Ectodermal cell (in vitro differentiated cells): ENCODE data around the gene C11orf87.

Experiments used
- H3K27ac ChIP-seq: 2 replicates; pipeline ENCODE4 v1.7.0; 2013; ENCODE audit warnings: mild to moderate bottlenecking, low read depth, low read length; ENCODE audit not compliant: insufficient read depth, poor library complexity, severe bottlenecking
- H3K27me3 ChIP-seq: 2 replicates; pipeline ENCODE4 v1.7.0; 2013; ENCODE audit warnings: mild to moderate bottlenecking, low read length; ENCODE audit not compliant: insufficient read depth, control insufficient read depth, poor library complexity, severe bottlenecking
- H3K36me3 ChIP-seq: one replicate; pipeline ENCODE4 v1.7.0; 2013; ENCODE audit warnings: low read length; ENCODE audit not compliant: control insufficient read depth, insufficient read depth
- H3K4me1 ChIP-seq: one replicate; pipeline ENCODE4 v1.7.0; 2013; ENCODE audit warnings: low read length; ENCODE audit not compliant: control insufficient read depth, insufficient read depth
- H3K4me3 ChIP-seq: 2 replicates; pipeline ENCODE4 v1.7.0; 2013; ENCODE audit warnings: low read depth, low read length, control low read depth; ENCODE audit not compliant: insufficient read depth
- H3K9me3 ChIP-seq: 2 replicates; pipeline ENCODE4 v1.7.0; 2013; ENCODE audit warnings: mild to moderate bottlenecking, low read length, moderate library complexity; ENCODE audit not compliant: control insufficient read depth
- WGBS, 2 experiments: methylation state at CpG; one replicate each; pipeline ENCODE4 v1.1.7; 2013; ENCODE audit warnings: missing lambda C conversion rate in 2 of 2; 5-methylcytosine and 5-hydroxymethylcytosine counted together

The C11orf87 gene

GRCh38 chr11:109439684-109440083, 17.7 kb downstream of the C11orf87 start:
- Histone ChIP-seq H3K4me3 (no peak overlapping the region), H3K36me3 (no peaks in the 10 kb centered on the region), H3K27me3 (no peaks in the 10 kb centered on the region), H3K9me3 (no peaks in the 10 kb centered on the region), H3K27ac (no peak overlapping the region), H3K4me1 (no peaks in the 10 kb centered on the region)
- 88 to 96% methylated on average over 2 of the region's 2 CpGs for WGBS, 2 experiments

GRCh38 chr11:109443052-109443451, 21.1 kb downstream of the C11orf87 start:
- no peaks in the 10 kb centered on the region for H3K4me1 ChIP-seq
- H3K36me3 ChIP-seq: no peaks in the 10 kb centered on the region
- 83 to 100% methylated on average over 1 of the region's 1 CpG for WGBS, 2 experiments
- no peaks in the 10 kb centered on the region for H3K27me3 ChIP-seq
- no peak overlapping the region for H3K27ac ChIP-seq
- H3K4me3 ChIP-seq: no peak overlapping the region
- no peaks in the 10 kb centered on the region for H3K9me3 ChIP-seq

- no peaks in the 10 kb centered on the region for H3K9me3 ChIP-seq
- no peak overlapping the region for H3K4me3 ChIP-seq
- H3K27ac ChIP-seq: no peak overlapping the region
- no peaks in the 10 kb centered on the region for H3K27me3 ChIP-seq
- no peaks in the 10 kb centered on the region for H3K4me1 ChIP-seq
- WGBS, 2 experiments: 97 to 100% methylated on average over 1 to 2 of the region's 2 CpGs
- H3K36me3 ChIP-seq: no peaks in the 10 kb centered on the region
Measured at GRCh38 chr11:109454857-109455256, 32.9 kb downstream of the C11orf87 start.
